Coronary artery (tissue), 2 donors: Measurements from ENCODE around the gene CYP2C18.

Source experiments
- DNase-seq: peaks from one replicate; pipeline ENCODE4 v3.0.0-alpha.2; 2017; ENCODE audit warnings: low spot score
- H3K27ac ChIP-seq, 2 donors: fragments of 200-600 bp; sonication (generic); one replicate each; pipeline ENCODE4 v1.5.1; 2016 to 2019
- H3K4me3 ChIP-seq: fragments of 200-600 bp; sonication (generic); 2 replicates; pipeline ENCODE4 v1.5.1; 2016; ENCODE audit warnings: mild to moderate bottlenecking, moderate library complexity
- TF ChIP-seq, protein P1 (sequence below): fragments of 200-600 bp; sonication (generic); IDR thresholded peaks from one replicate; pipeline ENCODE4 v1.5.1; 2019; ENCODE audit warnings: antibody characterized with exemption

Gene CYP2C18

DNA sequence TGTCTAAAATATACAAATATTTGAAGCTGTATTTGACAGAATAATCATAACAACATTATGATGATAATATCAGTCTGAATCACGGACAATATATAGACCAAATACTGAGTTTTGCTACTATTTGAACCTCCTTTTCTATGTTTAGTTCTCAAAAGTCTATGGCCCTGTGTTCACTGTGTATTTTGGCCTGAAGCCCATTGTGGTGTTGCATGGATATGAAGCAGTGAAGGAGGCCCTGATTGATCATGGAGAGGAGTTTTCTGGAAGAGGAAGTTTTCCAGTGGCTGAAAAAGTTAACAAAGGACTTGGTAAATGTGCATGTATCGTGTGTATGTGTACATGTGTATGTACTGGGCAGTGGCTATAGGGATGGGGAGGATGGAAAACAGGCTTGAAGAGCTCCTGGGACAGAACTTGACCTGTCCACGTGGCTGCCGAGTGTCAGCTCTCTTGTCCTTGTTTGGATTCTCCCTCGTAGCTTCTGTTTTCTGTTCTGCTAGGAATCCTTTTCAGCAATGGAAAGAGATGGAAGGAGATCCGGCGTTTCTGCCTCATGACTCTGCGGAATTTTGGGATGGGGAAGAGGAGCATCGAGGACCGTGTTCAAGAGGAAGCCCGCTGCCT, 4.2 kb downstream of the CYP2C18 start:
- TF ChIP-seq, protein P1, sequence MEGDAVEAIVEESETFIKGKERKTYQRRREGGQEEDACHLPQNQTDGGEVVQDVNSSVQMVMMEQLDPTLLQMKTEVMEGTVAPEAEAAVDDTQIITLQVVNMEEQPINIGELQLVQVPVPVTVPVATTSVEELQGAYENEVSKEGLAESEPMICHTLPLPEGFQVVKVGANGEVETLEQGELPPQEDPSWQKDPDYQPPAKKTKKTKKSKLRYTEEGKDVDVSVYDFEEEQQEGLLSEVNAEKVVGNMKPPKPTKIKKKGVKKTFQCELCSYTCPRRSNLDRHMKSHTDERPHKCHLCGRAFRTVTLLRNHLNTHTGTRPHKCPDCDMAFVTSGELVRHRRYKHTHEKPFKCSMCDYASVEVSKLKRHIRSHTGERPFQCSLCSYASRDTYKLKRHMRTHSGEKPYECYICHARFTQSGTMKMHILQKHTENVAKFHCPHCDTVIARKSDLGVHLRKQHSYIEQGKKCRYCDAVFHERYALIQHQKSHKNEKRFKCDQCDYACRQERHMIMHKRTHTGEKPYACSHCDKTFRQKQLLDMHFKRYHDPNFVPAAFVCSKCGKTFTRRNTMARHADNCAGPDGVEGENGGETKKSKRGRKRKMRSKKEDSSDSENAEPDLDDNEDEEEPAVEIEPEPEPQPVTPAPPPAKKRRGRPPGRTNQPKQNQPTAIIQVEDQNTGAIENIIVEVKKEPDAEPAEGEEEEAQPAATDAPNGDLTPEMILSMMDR, result no peak
- DNase-seq, result no peak
- H3K27ac ChIP-seq, result no peak overlapping the region
- H3K4me3 ChIP-seq, result no peak overlapping the region

DNA sequence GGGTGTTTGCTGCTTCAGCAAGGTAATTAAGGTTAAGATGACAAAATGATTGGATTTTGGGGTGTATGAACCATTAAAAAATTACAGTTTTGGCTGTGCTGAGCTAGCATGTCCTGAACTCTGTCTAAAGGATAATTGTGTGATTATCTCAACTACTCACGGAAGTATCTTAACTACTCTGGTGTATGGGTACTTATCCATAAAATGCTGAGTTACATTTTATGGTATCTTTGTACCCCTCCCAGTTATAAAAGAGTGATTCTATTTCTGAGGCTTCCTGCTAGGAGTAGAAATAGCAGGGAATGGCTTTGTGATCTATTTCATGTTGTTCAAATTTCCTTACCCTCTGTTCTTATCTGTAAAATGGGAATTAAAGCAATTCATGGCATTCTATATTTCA, 22.6 kb downstream of the CYP2C18 start:
- no peak overlapping the region for H3K4me3 ChIP-seq
- H3K27ac ChIP-seq, result no peak overlapping the region
- TF ChIP-seq, protein P1, result no peak
- no peak for DNase-seq

DNA sequence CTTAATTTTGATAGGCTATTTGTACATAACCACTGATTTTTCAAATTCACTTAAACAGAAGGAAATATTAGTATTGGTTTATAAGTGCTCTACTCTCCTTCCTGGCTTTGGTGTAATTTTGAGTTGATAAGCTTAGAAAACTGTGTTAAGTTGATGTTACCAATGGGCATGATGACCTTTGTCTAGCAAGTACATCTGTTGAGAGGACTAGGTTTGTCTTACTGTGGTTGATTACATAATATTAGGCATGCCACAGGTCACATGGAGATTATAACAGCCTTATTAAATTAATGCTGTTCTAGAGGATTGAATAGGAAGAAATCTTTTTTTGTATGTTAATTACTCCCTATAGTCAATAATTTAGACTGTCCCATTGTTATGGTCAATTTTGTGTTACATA, 27.0 kb downstream of the CYP2C18 start:
- TF ChIP-seq, protein P1, result no peak
- Histone ChIP-seq H3K4me3 (no peak overlapping the region), H3K27ac (no peak overlapping the region)
- no peak for DNase-seq

DNA sequence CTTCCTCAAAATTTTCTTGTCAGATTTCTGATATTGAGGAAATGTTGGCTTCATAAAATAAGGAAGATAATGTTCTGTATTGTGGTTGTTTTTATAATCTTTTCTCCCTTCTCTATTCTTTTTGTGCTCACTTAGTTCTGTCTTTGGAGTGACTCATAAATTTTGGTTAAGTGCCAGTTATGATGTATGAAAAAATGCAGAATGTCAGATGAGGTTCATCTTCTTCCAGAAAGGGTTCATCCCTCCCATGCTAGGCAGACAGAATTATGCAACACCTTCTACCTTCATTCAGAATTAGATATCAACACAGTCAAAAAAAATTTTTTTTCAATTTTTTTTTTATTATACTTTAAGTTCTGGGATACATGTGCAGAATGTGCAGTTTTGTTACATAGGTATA, 42.3 kb downstream of the CYP2C18 start:
- no peak for DNase-seq
- TF ChIP-seq, protein P1, result no peak
- H3K27ac ChIP-seq, result no peak overlapping the region
- no peak overlapping the region for H3K4me3 ChIP-seq

- no peak overlapping the region for H3K4me3 ChIP-seq
- no peak for DNase-seq
- TF ChIP-seq, protein P1, result no peak
- H3K27ac ChIP-seq, result no peak overlapping the region
Measured at GRCh38 chr10:94735197-94735596, 51.7 kb downstream of the CYP2C18 start.

GRCh38 chr10:94738588-94738987, 55.1 kb downstream of the CYP2C18 start:
- H3K4me3 ChIP-seq, result no peak overlapping the region
- no peak overlapping the region for H3K27ac ChIP-seq
- TF ChIP-seq, protein P1, result no peak
- no peak for DNase-seq

GRCh38 chr10:94747137-94747536, 63.6 kb downstream of the CYP2C18 start:
- no peak overlapping the region for H3K4me3 ChIP-seq
- H3K27ac ChIP-seq, result no peak overlapping the region
- TF ChIP-seq, protein P1, result no peak
- DNase-seq, result no peak
